ENCODE measurements around the gene DYRK2. TPM values are rescaled to one million over a fixed set of nuclear protein-coding genes. Genes with fewer than 3 reads are reported as not detected.

Gene DYRK2
- total RNA-seq, 1 experiment from 2014 or later = 28.6 TPM

DNA sequence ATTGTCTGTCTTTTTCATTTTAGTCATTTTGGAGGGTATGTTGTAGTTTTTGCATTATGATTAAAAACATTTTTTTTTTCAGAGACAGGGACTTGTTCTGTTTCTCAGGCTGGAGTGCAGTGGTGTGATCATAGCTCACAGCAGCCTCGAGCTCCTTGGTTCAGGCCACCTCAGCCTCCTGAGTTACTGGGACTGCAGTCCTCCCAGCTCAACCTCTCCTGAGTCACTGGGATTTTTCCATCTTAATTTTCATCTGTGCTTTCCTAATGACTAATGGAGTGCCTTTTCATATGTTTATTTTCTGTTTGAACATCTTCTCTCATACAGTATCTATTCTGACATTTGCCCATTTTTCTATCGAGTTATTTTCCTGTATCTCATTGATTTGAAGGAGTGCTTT is 52.6 kb downstream of the DYRK2 start:
- BruUV-seq (replicated peaks) = no TSS peak
- Histone ChIP-seq H3K36me3 (ENCODE audit: insufficient read depth, low read length, poor library complexity, severe bottlenecking) (no peaks in the 10 kb centered on the region), H3K9me3 (ENCODE audit: low read depth, low read length, poor library complexity, severe bottlenecking) (no peaks in the 10 kb centered on the region), H3K27ac (ENCODE audit: low read depth, low read length, poor library complexity, severe bottlenecking) (no peak overlapping the region), H3K27me3 (replicated peaks; ENCODE audit: insufficient read depth, low read depth, low read length, poor library complexity) (no peaks in the 10 kb centered on the region), H3K4me1 (ENCODE audit: insufficient read depth, low read length, poor library complexity, severe bottlenecking) (no peaks in the 10 kb centered on the region), H3K4me3 (ENCODE audit: low read depth, low read length, poor library complexity, severe bottlenecking) (no peak overlapping the region)
- ChIA-PET POLR2A (ENCODE audit: low non-redundant PET) (no interaction called here), CTCF (no interaction called here)
- DNase-seq (ENCODE audit: low spot score) = no peak
- intact Hi-C loops (cut with micrococcal nuclease; ENCODE audit: unreplicated experiment) = no loop called here
- TF ChIP-seq CTCF (conservative IDR thresholded peaks at IDR 0.05; ENCODE audit: low read depth, low read length) (no peak), EZH2 (IDR thresholded peaks at IDR 0.05; ENCODE audit: borderline replicate concordance, low read depth, low read length, poor library complexity, severe bottlenecking) (no peak)

- Histone ChIP-seq H3K27ac (ENCODE audit: low read depth, low read length, poor library complexity, severe bottlenecking) (no peak overlapping the region), H3K4me3 (ENCODE audit: low read depth, low read length, poor library complexity, severe bottlenecking) (no peak overlapping the region), H3K36me3 (ENCODE audit: insufficient read depth, low read length, poor library complexity, severe bottlenecking) (no peaks in the 10 kb centered on the region), H3K27me3 (replicated peaks; ENCODE audit: insufficient read depth, low read depth, low read length, poor library complexity) (no peaks in the 10 kb centered on the region), H3K4me1 (ENCODE audit: insufficient read depth, low read length, poor library complexity, severe bottlenecking) (no peaks in the 10 kb centered on the region), H3K9me3 (ENCODE audit: low read depth, low read length, poor library complexity, severe bottlenecking) (no peaks in the 10 kb centered on the region)
- ChIA-PET POLR2A (ENCODE audit: low non-redundant PET) (no interaction called here), CTCF (no interaction called here)
- DNase-seq (ENCODE audit: low spot score) = no peak
- intact Hi-C loops (cut with micrococcal nuclease; ENCODE audit: unreplicated experiment) = no loop called here
- no TSS peak for BruUV-seq (replicated peaks)
- TF ChIP-seq CTCF (conservative IDR thresholded peaks at IDR 0.05; ENCODE audit: low read depth, low read length) = no peak
- no peak for TF ChIP-seq EZH2 (IDR thresholded peaks at IDR 0.05; ENCODE audit: borderline replicate concordance, low read depth, low read length, poor library complexity, severe bottlenecking)
Measured at GRCh38 chr12:67702136-67702535, 53.6 kb downstream of the DYRK2 start.

DNA sequence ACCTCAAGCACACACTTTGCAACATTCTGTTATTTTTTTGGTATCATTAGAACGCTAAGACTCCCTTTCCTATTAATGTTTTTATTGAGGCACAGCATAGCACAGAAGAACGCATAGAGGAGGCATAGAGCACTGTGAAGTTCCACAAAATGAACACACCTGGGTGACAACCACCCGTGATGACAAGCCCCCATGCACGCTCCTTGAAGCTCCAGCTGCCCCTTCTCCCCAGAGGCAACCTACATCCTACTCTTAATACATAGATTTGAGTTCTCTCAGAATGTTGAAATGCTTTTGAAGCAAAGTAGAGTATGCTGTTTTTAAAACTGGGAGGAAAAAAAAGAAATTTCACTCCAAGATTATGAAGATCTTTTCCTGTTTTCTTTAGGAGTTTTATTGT is 55.5 kb downstream of the DYRK2 start:
- Histone ChIP-seq H3K27me3 (replicated peaks; ENCODE audit: insufficient read depth, low read depth, low read length, poor library complexity) (no peaks in the 10 kb centered on the region), H3K4me3 (ENCODE audit: low read depth, low read length, poor library complexity, severe bottlenecking) (no peak overlapping the region), H3K27ac (ENCODE audit: low read depth, low read length, poor library complexity, severe bottlenecking) (no peak overlapping the region), H3K9me3 (ENCODE audit: low read depth, low read length, poor library complexity, severe bottlenecking) (no peaks in the 10 kb centered on the region), H3K36me3 (ENCODE audit: insufficient read depth, low read length, poor library complexity, severe bottlenecking) (no peaks in the 10 kb centered on the region), H3K4me1 (ENCODE audit: insufficient read depth, low read length, poor library complexity, severe bottlenecking) (no peaks in the 10 kb centered on the region)
- no TSS peak for BruUV-seq (replicated peaks)
- CTCF ChIA-PET = no interaction called here
- no peak for TF ChIP-seq CTCF (conservative IDR thresholded peaks at IDR 0.05; ENCODE audit: low read depth, low read length)
- TF ChIP-seq EZH2 (IDR thresholded peaks at IDR 0.05; ENCODE audit: borderline replicate concordance, low read depth, low read length, poor library complexity, severe bottlenecking) = no peak
- POLR2A ChIA-PET (ENCODE audit: low non-redundant PET) = no interaction called here
- intact Hi-C loops (cut with micrococcal nuclease; ENCODE audit: unreplicated experiment) = no loop called here
- DNase-seq (ENCODE audit: low spot score) = no peak
